H1 (cell line): Measurements from ENCODE around the gene GBA2. TPM values are rescaled to one million over a fixed set of nuclear protein-coding genes. Genes with fewer than 3 reads are reported as not detected.

Experiments used
- BRCA1 ChIP-seq: IDR thresholded peaks from 2 replicates; pipeline ENCODE4 v1.6.1; 2012; ENCODE audit warnings: low read depth, low read length, improper control_type of control experiment
- RFX5 ChIP-seq: IDR thresholded peaks from 2 replicates; pipeline ENCODE4 v1.6.1; 2011; ENCODE audit warnings: low read depth, low read length, improper control_type of control experiment, borderline replicate concordance
- TAF7 ChIP-seq: optimal IDR thresholded peaks from 2 replicates; pipeline ENCODE3; 2011; ENCODE audit warnings: low read depth, mild to moderate bottlenecking, inconsistent platforms, low read length, moderate library complexity, borderline replicate concordance
- polyA plus RNA-seq, 7 experiments: library from polyadenylated mRNA; depleted of rRNA in 3 of 7; stranded (reverse) in 5 of 7; unstranded in 2 of 7; fragments of >200 nt in 5 of 7; fragments of 200-250 nt in 2 of 7; gene quantifications; 1 replicate in 5 of 7; 2 replicates in 1 of 7; 4 replicates in 1 of 7; pipeline versions ENCODE4 v1.2.1 to v1.2.3, GENCODE V29; 2011 to 2013; ENCODE audit warnings: missing spikeins in 2 of 7, mixed read lengths in 2 of 7
- total RNA-seq: library from RNA; stranded (reverse); fragmentation: NEBNext Ultra II Directional; extraction: Animal tissue kit (Norgen Biotek cat#: 25700); gene quantifications from 2 replicates; pipeline ENCODE4 v1.2.1, GENCODE V29; 2021

Gene GBA2
- total and polyA plus RNA-seq, 2 of the 8 experiments (the other 6 are each of a cell fraction or from before 2014, with no cell fraction given): 64.2 to 71.9 TPM

DNA sequence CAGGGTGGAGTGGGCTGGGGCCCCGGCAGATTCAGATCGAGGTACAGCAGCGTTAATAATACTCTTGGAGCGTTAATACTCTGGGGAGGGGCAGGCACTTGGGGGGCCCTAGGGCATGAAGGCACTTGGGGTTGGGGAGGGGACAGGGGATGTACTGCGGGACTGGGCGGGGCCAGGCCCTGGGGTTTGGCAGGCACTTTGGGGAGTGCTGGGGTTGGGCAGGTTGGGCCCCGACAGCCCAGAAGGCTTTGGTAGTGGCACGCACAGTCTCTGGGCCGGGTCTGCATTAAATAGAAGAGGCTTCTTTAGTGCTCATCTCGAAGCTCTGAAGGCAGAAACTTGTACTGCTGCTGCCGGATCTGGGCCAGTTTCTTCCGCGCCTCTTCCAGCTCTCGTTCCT, 51.5 kb downstream of the GBA2 start (continued):
- no peak for TF ChIP-seq RFX5
- no peak for TF ChIP-seq TAF7
- no peak for TF ChIP-seq BRCA1
- TF ChIP-seq, all 59 proteins: peak for 0
